ENCODE data around the gene RFX5.
A peak's percentile ranks its signal among the peaks of the same experiment; 100 is the strongest.
"Not testable (repeated sequence)": the region's sequence is repeated elsewhere in the genome, so short reads cannot be mapped to it uniquely, and the experiment has no call there.

Gene RFX5

DNA sequence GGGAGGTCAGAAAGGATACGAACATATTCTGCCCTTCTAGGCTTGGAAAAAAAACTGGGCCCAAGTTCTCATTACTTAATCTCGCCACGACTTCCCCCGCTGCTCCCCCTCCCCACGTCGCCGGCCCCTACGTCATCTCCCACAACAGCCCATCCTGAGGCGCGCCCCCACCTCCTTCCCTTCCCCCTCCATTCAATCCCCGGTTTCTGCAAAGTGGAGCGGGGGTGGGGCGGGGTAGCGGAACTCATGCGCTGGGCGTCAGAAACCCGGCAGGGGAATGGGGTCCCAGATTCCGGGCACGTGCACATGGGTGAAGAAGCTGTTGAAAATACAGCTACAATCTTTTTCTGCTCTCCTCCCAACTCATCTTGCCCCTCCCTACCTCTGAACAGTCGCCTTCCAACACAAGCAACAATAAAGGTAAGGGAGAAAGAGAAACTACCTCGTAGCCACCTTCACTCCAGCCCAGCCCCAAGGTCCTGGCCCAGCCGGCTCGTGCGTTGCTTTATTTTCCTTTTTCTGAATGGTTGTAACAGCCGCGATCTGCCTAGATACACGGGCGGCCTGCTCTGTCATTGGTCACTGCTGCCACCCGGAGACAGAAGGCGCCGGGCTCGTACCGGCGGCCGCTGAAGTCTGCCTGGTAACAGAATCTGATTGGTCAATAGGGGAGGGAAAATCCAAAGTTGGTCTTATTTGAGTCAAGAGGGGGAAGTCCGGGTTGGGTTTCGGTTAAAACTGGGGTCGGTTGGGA lies at the start of gene RFX5:
RFX5 (minus strand) TSS at position 484 of the 754 bp plus-strand sequence. CDS start 932 bp downstream, outside the sequence.
- peak; percentile 98 for DNase-seq (ENCODE audit: low read depth)

- not testable (repeated sequence) for DNase-seq (ENCODE audit: low read depth)
Measured at GRCh38 chr1:151396265-151396664, 49.2 kb upstream of the RFX5 start.

DNA sequence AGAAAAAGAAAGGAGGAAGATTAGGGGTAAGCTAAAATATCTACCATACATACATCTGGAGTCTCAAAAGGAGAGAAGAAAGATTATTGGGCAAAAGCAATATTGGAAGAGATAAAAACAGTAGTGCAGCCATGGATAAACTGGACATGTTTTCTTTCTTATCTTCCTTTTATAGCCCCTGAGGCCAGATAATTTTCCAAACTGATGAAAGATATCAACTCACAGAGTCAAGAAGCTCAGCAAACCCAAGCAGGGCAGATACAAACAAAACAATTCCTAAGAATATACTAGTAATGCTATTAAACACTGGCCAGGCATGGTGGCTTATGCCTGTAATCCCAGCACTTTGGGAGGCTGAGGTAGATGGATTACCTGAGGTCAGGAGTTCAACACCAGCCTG lies 46.5 kb upstream of the RFX5 start:
- DNase-seq (ENCODE audit: low read depth), result no peak

DNA sequence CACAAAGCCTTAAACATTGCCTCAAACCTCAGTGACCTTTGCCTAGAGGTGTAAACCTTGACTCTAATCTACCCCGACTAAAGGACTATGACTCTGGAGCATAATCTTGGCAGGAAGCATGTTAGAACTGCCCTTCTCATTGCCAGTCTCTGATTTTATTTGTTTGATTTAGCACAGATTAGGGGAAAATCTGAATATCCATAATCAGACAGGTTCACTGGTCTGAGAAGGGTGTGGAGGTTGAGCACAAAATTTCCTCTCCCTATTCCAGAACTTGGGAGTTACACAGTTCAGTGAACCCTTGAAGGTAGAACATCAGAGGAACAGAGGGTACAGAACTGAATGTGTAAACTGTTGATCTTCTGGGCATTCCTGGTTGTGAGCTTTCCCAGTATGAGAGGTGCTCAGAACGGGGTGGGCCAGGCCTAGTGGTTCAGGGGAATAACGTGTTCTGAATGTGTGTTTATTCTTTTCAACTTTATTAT lies 44.1 kb upstream of the RFX5 start:
- DNase-seq (ENCODE audit: low read depth), result no peak

DNA sequence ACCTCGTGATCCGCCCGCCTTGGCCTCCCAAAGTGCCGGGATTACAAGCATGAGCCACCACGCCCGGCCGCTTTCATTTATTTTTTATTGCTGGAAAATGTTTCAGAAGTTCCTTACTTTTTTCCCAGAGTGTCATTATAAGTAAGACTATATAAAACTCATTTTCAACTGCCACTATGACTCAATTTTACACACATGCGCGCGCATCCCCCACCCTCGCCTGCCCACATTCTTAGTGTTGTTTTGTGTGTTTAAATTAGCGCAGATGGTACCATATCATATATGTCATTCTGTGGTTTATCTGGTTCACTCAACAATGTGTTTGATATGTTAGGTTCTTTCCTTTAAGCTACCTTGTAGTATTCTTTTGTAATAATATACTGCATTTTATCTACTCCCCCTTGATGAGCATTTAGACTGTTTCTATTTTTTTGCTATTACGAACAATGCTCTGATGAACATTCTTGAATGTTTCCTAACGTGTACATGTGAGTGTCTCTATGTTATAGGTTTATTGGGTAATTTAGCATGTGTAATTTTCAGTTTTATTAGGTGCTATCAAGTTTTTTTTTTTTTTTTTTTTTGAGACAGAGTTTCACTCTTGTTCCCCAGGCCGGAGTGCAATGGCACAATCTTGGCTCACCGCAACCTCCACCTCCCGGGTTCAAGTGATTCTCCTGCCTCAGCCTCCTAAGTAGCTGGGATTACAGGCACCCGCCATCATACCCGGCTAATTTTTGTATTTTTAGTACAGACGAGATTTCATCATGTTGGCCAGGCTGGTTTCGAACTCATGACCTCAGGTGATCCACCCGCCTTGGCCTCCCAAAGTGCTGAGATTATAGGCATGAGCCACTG lies 43.4 kb upstream of the RFX5 start:
- DNase-seq (ENCODE audit: low read depth), result not testable (repeated sequence)

GRCh38 chr1:151386002-151386401 lies 39.0 kb upstream of the RFX5 start:
- DNase-seq (ENCODE audit: low read depth), result no peak

- no peak for DNase-seq (ENCODE audit: low read depth)
Measured at GRCh38 chr1:151384584-151384983, 37.5 kb upstream of the RFX5 start.

GRCh38 chr1:151377150-151377884 lies 30.3 kb upstream of the RFX5 start:
- DNase-seq (ENCODE audit: low read depth), result no peak

DNA sequence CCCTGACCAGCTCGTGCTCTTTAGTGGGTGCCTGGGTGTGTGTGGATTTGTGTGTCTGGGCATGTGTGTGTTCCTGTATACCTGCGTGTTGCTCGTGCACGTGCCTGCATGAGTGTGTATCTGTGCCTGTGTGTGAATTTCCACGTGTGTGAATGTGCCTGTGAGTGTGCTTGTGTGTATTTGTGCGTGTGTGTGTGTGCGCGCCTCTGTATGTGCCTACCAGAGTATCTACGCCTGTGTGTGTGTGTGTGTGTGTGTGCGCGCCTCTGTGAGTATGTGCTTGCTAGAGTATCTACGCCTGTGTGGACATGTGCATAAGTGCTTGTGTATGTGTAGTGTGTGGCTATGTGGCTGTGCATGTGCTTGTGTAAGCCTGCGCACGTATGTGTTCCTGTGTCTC lies 26.1 kb upstream of the RFX5 start:
- DNase-seq (ENCODE audit: low read depth), result no peak

GRCh38 chr1:151372058-151372934 lies 25.2 kb upstream of the RFX5 start, which contains the start of gene SELENBP1:
TSS of gene SELENBP1 (minus strand) at chr1:151372705. CDS start at chr1:151372641, 64 bp downstream.
- DNase-seq (ENCODE audit: low read depth), result peak; percentile 54

DNA sequence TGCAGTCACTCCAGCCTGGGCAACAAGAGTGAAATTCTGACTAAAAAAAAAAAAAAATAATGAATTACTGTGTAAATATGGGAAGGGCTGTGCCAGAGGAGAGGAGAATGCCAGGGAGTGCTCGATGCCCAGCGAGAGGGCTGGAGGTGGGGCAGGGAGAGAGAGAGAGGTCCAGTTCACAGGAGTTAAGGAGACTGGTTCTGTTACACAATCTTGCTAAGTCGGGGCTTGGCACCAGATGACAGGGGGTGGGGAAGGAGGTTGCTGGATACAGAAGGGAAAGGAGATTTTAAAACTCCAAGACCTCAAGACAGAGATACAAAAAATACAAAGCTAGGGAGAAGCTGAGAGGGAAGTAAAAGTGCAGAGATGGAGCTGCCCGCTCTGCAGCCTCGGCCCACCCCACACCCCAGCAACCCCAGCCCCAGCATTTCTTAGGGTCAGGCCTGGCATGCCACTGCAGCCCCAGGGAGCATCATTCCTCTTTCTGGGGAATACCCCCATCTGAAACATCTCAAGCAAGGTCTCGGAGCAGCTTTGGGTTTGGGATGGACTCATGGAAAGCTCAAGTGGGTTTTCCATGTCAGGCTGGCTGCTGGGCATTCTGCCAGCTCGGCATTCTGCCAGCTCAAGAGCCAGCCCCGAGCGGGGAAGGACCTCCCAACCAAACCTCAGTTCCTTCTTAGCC lies 24.5 kb upstream of the RFX5 start:
- peak; percentile 8 for DNase-seq (ENCODE audit: low read depth)

GRCh38 chr1:151370211-151370911 lies 23.3 kb upstream of the RFX5 start:
- no peak for DNase-seq (ENCODE audit: low read depth)

DNA sequence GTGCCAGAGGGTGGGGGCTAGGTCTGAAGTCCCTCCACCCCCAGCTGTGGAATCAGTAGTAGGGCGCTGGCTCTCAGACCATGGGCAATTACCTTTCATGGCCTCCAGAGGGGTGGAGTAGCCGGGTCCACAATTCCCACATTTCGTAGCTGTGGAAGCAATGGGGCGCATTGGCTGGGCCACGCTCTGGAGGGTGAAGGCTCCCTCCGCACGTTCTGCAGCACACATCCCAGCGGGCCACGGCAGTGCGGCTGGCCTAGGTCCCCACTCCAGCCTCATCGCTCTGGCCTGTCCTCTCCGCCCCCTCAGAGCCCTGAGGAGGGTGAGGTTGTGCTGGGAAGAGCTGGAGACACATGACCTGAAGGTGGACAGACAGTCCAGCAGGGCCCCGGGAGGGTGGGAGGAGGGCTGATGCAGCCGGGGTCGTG lies 22.6 kb upstream of the RFX5 start:
- no peak for DNase-seq (ENCODE audit: low read depth)

GRCh38 chr1:151369302-151369610 lies 22.2 kb upstream of the RFX5 start:
- no peak for DNase-seq (ENCODE audit: low read depth)

DNA sequence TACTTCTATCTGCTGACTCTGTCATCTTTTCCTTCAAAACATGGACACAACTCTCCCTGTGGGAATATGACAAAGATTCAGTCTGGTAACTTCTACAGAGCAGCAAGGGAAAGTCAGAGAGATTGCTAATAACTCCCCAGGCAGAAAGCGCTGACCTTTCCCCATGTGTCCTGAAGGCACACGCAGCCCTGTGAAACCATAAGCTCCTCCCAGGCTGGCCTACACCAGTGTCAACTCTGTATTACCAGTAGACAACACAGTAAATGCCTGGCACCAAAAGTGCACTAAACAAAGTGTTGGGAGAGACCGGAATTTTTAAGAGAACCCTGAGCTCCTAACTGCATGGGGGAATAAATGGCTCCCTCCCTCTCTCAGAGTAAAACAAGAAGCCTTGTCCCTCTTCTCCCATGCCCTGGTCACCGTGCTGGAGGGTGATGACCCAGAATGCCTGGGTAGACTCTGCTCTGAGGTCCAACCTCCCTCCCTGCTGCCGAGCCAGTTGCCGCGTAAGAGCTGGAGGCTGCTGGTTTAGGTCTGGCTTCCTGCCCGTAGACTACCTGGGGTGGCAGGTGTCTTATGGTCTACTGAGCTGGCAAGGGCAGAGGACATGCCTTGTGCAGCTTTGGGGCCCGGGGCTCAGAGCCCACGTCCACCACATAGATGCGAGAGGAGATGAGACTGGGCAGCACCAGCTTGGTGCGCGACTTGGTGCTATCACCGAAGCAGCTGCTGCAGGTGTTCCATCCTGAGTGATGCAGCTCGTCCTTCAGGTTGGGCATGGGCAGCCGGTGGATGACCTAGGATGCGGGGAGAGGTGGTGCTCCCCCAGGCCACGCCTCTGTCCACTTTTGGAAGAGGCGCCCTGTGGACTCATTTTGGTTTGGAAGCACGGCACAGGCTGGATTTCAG lies 21.6 kb upstream of the RFX5 start:
- DNase-seq (ENCODE audit: low read depth), result no peak

- DNase-seq (ENCODE audit: low read depth), result no peak
Measured at GRCh38 chr1:151367658-151368392, 20.8 kb upstream of the RFX5 start.

DNA sequence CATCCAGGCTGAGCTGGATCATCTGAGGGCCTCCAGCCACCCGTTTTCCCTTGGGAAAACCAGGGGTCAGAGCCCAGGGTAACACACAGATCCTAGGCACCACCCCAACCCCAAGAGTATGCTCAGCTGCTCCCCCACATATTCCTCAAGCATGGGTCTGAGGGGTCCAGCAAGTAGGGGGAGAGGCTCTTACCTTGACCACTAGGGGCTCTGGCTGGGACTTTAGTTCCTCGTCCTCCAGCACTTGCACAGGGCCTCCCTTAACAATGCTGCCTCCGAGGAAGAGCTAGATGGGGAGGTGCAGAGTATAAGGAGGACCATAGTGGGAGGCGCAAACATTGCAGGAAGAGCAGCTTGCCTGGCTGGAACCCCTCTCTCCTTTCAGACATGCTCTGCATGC lies 17.9 kb upstream of the RFX5 start:
- no peak for DNase-seq (ENCODE audit: low read depth)

All from ELR (cell line).